SK-N-SH (cell line): ENCODE results near the gene AKT3.

ENCODE experiments used
- MEF2A ChIP-seq: IDR thresholded peaks from 2 replicates; pipeline ENCODE4 v1.4.0; 2012; ENCODE audit warnings: low read depth, borderline replicate concordance
- SIN3A ChIP-seq: IDR thresholded peaks from 2 replicates; pipeline ENCODE4 v1.6.1; 2012; ENCODE audit warnings: low read depth, mild to moderate bottlenecking, low read length, moderate library complexity, borderline replicate concordance
- TF ChIP-seq, protein P1 (sequence below): fragments of 200-600 bp; sonication (generic); IDR thresholded peaks from 2 replicates; pipeline ENCODE4 v1.6.1; 2017; ENCODE audit warnings: antibody characterized with exemption, mild to moderate bottlenecking, moderate library complexity

DNA sequence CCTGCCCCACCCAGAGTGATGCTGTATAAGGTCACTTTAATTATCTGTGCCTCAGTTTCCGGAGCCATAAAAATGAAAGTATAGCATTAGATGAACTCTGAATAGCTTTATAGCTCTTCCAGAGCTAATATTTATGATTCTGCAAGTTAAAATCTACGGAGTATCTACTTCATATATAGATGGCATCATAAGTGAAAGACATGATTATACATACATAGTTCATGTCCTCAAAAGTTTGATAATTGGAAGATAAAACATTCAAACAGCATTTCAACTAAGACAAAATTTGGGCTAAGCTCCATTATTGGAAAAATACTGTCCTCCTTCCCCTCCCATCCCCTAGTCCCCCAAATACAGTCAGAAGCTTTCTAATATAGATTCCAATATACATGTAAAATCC is 4.2 kb downstream of the AKT3 start:
- TF ChIP-seq, protein P1, sequence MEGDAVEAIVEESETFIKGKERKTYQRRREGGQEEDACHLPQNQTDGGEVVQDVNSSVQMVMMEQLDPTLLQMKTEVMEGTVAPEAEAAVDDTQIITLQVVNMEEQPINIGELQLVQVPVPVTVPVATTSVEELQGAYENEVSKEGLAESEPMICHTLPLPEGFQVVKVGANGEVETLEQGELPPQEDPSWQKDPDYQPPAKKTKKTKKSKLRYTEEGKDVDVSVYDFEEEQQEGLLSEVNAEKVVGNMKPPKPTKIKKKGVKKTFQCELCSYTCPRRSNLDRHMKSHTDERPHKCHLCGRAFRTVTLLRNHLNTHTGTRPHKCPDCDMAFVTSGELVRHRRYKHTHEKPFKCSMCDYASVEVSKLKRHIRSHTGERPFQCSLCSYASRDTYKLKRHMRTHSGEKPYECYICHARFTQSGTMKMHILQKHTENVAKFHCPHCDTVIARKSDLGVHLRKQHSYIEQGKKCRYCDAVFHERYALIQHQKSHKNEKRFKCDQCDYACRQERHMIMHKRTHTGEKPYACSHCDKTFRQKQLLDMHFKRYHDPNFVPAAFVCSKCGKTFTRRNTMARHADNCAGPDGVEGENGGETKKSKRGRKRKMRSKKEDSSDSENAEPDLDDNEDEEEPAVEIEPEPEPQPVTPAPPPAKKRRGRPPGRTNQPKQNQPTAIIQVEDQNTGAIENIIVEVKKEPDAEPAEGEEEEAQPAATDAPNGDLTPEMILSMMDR = no peak
- TF ChIP-seq SIN3A (no peak), MEF2A (no peak)
